ENCODE data around the gene S100A12. TPM values are rescaled to one million over a fixed set of nuclear protein-coding genes. Genes with fewer than 3 reads are reported as not detected.
"Not testable (repeated sequence)": the region's sequence is repeated elsewhere in the genome, so short reads cannot be mapped to it uniquely, and the experiment has no call there.

Gene S100A12
- total RNA-seq: 23.0 TPM

- peaks cover 0 to under 1% (median 0%) of the 10 kb centered on the region in 3 donors for H3K9me3 ChIP-seq (ENCODE audit: control insufficient read depth in 3 of 3, low read length in 3 of 3)
- no peaks in the 10 kb centered on the region for H3K4me1 ChIP-seq (ENCODE audit: control insufficient read depth in 3 of 3, insufficient read depth in 3 of 3, low read length in 3 of 3)
- no peaks in the 10 kb centered on the region for H3K36me3 ChIP-seq (ENCODE audit: control insufficient read depth in 3 of 3, insufficient read depth in 3 of 3, low read length in 3 of 3)
- peaks cover 0 to 3% (median 0%) of the 10 kb centered on the region in 3 donors for H3K27me3 ChIP-seq (ENCODE audit: control insufficient read depth in 3 of 3, insufficient read depth in 3 of 3, low read length in 3 of 3)
- H3K27ac ChIP-seq (ENCODE audit: low read depth, low read length): no peak within 1 kb of the TSS
- H3K4me3 ChIP-seq (ENCODE audit: low read length in 3 of 3): no peak within 1 kb of the TSS
- no peak within 1 kb of the TSS for H3K9ac ChIP-seq (ENCODE audit: low read depth in 1 of 3, low read length in 3 of 3)
Measured at GRCh38 chr1:153375511-153375910, at the start of gene S100A12. TSS of gene S100A12 (minus strand) at chr1:153375621. CDS start at chr1:153374592, 1,029 bp downstream.

- no peaks in the 10 kb centered on the region for H3K4me1 ChIP-seq (ENCODE audit: control insufficient read depth in 3 of 3, insufficient read depth in 3 of 3, low read length in 3 of 3)
- H3K4me3 ChIP-seq (ENCODE audit: low read length in 3 of 3): no peak overlapping the region
- no peak overlapping the region for H3K9ac ChIP-seq (ENCODE audit: low read depth in 1 of 3, low read length in 3 of 3)
Measured at GRCh38 chr1:153422450-153423068, 47.1 kb upstream of the S100A12 start.

GRCh38 chr1:153420306-153420705 lies 44.9 kb upstream of the S100A12 start:
- H3K4me3 ChIP-seq (ENCODE audit: low read length in 3 of 3): no peak overlapping the region
- no peak overlapping the region for H3K27ac ChIP-seq (ENCODE audit: low read depth, low read length)
- H3K27me3 ChIP-seq (ENCODE audit: control insufficient read depth in 3 of 3, insufficient read depth in 3 of 3, low read length in 3 of 3): peaks cover 2 to 4% (median 4%) of the 10 kb centered on the region in 3 donors
- H3K9me3 ChIP-seq (ENCODE audit: control insufficient read depth in 3 of 3, low read length in 3 of 3): no peaks in the 10 kb centered on the region
- H3K4me1 ChIP-seq (ENCODE audit: control insufficient read depth in 3 of 3, insufficient read depth in 3 of 3, low read length in 3 of 3): no peaks in the 10 kb centered on the region
- no peaks in the 10 kb centered on the region for H3K36me3 ChIP-seq (ENCODE audit: control insufficient read depth in 3 of 3, insufficient read depth in 3 of 3, low read length in 3 of 3)
- no peak overlapping the region for H3K9ac ChIP-seq (ENCODE audit: low read depth in 1 of 3, low read length in 3 of 3)

More at GRCh38 chr1:153422450-153423068, 47.1 kb upstream of the S100A12 start:
- Histone ChIP-seq H3K27ac (ENCODE audit: low read depth, low read length) (no peak overlapping the region), H3K9me3 (ENCODE audit: control insufficient read depth in 3 of 3, low read length in 3 of 3) (no peaks in the 10 kb centered on the region), H3K36me3 (ENCODE audit: control insufficient read depth in 3 of 3, insufficient read depth in 3 of 3, low read length in 3 of 3) (no peaks in the 10 kb centered on the region), H3K27me3 (ENCODE audit: control insufficient read depth in 3 of 3, insufficient read depth in 3 of 3, low read length in 3 of 3) (peaks cover 2 to 7% (median 4%) of the 10 kb centered on the region in 3 donors)

GRCh38 chr1:153419436-153419793 lies 44.0 kb upstream of the S100A12 start:
- not testable (repeated sequence) for H3K4me3 ChIP-seq (ENCODE audit: low read length in 3 of 3); H3K27ac ChIP-seq (ENCODE audit: low read depth, low read length); H3K9me3 ChIP-seq (ENCODE audit: control insufficient read depth in 3 of 3, low read length in 3 of 3); H3K9ac ChIP-seq (ENCODE audit: low read depth in 1 of 3, low read length in 3 of 3); H3K36me3 ChIP-seq (ENCODE audit: control insufficient read depth in 3 of 3, insufficient read depth in 3 of 3, low read length in 3 of 3); H3K27me3 ChIP-seq (ENCODE audit: control insufficient read depth in 3 of 3, insufficient read depth in 3 of 3, low read length in 3 of 3); H3K4me1 ChIP-seq (ENCODE audit: control insufficient read depth in 3 of 3, insufficient read depth in 3 of 3, low read length in 3 of 3)

GRCh38 chr1:153418758-153419435 lies 43.5 kb upstream of the S100A12 start:
- not testable (repeated sequence) for H3K36me3 ChIP-seq (ENCODE audit: control insufficient read depth in 3 of 3, insufficient read depth in 3 of 3, low read length in 3 of 3); H3K4me3 ChIP-seq (ENCODE audit: low read length in 3 of 3); H3K27me3 ChIP-seq (ENCODE audit: control insufficient read depth in 3 of 3, insufficient read depth in 3 of 3, low read length in 3 of 3); H3K27ac ChIP-seq (ENCODE audit: low read depth, low read length); H3K9me3 ChIP-seq (ENCODE audit: control insufficient read depth in 3 of 3, low read length in 3 of 3); H3K4me1 ChIP-seq (ENCODE audit: control insufficient read depth in 3 of 3, insufficient read depth in 3 of 3, low read length in 3 of 3); H3K9ac ChIP-seq (ENCODE audit: low read depth in 1 of 3, low read length in 3 of 3)

GRCh38 chr1:153417136-153417888 lies 41.9 kb upstream of the S100A12 start:
- Histone ChIP-seq H3K9me3 (ENCODE audit: control insufficient read depth in 3 of 3, low read length in 3 of 3) (no peaks in the 10 kb centered on the region), H3K27me3 (ENCODE audit: control insufficient read depth in 3 of 3, insufficient read depth in 3 of 3, low read length in 3 of 3) (peaks cover 2 to 4% (median 4%) of the 10 kb centered on the region in 3 donors), H3K4me3 (ENCODE audit: low read length in 3 of 3) (no peak overlapping the region), H3K27ac (ENCODE audit: low read depth, low read length) (no peak overlapping the region), H3K36me3 (ENCODE audit: control insufficient read depth in 3 of 3, insufficient read depth in 3 of 3, low read length in 3 of 3) (no peaks in the 10 kb centered on the region), H3K9ac (ENCODE audit: low read depth in 1 of 3, low read length in 3 of 3) (no peak overlapping the region), H3K4me1 (ENCODE audit: control insufficient read depth in 3 of 3, insufficient read depth in 3 of 3, low read length in 3 of 3) (no peaks in the 10 kb centered on the region)

GRCh38 chr1:153415850-153416570 lies 40.6 kb upstream of the S100A12 start, which contains the start of gene S100A7A:
TSS of gene S100A7A (plus strand) at chr1:153416520. CDS start at chr1:153418083, 1,563 bp downstream.
- no peaks in the 10 kb centered on the region for H3K9me3 ChIP-seq (ENCODE audit: control insufficient read depth in 3 of 3, low read length in 3 of 3)
- no peak within 1 kb of the TSS for H3K27ac ChIP-seq (ENCODE audit: low read depth, low read length)
- peaks cover 2 to 4% (median 4%) of the 10 kb centered on the region in 3 donors for H3K27me3 ChIP-seq (ENCODE audit: control insufficient read depth in 3 of 3, insufficient read depth in 3 of 3, low read length in 3 of 3)
- H3K36me3 ChIP-seq (ENCODE audit: control insufficient read depth in 3 of 3, insufficient read depth in 3 of 3, low read length in 3 of 3): no peaks in the 10 kb centered on the region
- no peaks in the 10 kb centered on the region for H3K4me1 ChIP-seq (ENCODE audit: control insufficient read depth in 3 of 3, insufficient read depth in 3 of 3, low read length in 3 of 3)
- no peak within 1 kb of the TSS for H3K4me3 ChIP-seq (ENCODE audit: low read length in 3 of 3)
- no peak within 1 kb of the TSS for H3K9ac ChIP-seq (ENCODE audit: low read depth in 1 of 3, low read length in 3 of 3)

- not testable (repeated sequence) for H3K9me3 ChIP-seq (ENCODE audit: control insufficient read depth in 3 of 3, low read length in 3 of 3); H3K4me3 ChIP-seq (ENCODE audit: low read length in 3 of 3); H3K27ac ChIP-seq (ENCODE audit: low read depth, low read length); H3K9ac ChIP-seq (ENCODE audit: low read depth in 1 of 3, low read length in 3 of 3); H3K27me3 ChIP-seq (ENCODE audit: control insufficient read depth in 3 of 3, insufficient read depth in 3 of 3, low read length in 3 of 3); H3K4me1 ChIP-seq (ENCODE audit: control insufficient read depth in 3 of 3, insufficient read depth in 3 of 3, low read length in 3 of 3); H3K36me3 ChIP-seq (ENCODE audit: control insufficient read depth in 3 of 3, insufficient read depth in 3 of 3, low read length in 3 of 3)
Measured at GRCh38 chr1:153413961-153414360, 38.5 kb upstream of the S100A12 start.

- not testable (repeated sequence) for H3K9ac ChIP-seq (ENCODE audit: low read depth in 1 of 3, low read length in 3 of 3); H3K27me3 ChIP-seq (ENCODE audit: control insufficient read depth in 3 of 3, insufficient read depth in 3 of 3, low read length in 3 of 3); H3K4me3 ChIP-seq (ENCODE audit: low read length in 3 of 3); H3K4me1 ChIP-seq (ENCODE audit: control insufficient read depth in 3 of 3, insufficient read depth in 3 of 3, low read length in 3 of 3); H3K27ac ChIP-seq (ENCODE audit: low read depth, low read length); H3K9me3 ChIP-seq (ENCODE audit: control insufficient read depth in 3 of 3, low read length in 3 of 3); H3K36me3 ChIP-seq (ENCODE audit: control insufficient read depth in 3 of 3, insufficient read depth in 3 of 3, low read length in 3 of 3)
Measured at GRCh38 chr1:153407274-153407673, 31.9 kb upstream of the S100A12 start.

Measured in skeletal muscle tissue (tissue), 4 donors.